ENCODE results near the gene MAN1A1.

- TF ChIP-seq, protein P1, sequence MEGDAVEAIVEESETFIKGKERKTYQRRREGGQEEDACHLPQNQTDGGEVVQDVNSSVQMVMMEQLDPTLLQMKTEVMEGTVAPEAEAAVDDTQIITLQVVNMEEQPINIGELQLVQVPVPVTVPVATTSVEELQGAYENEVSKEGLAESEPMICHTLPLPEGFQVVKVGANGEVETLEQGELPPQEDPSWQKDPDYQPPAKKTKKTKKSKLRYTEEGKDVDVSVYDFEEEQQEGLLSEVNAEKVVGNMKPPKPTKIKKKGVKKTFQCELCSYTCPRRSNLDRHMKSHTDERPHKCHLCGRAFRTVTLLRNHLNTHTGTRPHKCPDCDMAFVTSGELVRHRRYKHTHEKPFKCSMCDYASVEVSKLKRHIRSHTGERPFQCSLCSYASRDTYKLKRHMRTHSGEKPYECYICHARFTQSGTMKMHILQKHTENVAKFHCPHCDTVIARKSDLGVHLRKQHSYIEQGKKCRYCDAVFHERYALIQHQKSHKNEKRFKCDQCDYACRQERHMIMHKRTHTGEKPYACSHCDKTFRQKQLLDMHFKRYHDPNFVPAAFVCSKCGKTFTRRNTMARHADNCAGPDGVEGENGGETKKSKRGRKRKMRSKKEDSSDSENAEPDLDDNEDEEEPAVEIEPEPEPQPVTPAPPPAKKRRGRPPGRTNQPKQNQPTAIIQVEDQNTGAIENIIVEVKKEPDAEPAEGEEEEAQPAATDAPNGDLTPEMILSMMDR (IDR thresholded peaks at IDR 0.05) = no peak
- no peak for TF ChIP-seq POLR2A (IDR thresholded peaks at IDR 0.05)
These were observed 41.5 kb downstream of the MAN1A1 start for GRCh38 chr6:119308048-119308570.

Measured in esophagus squamous epithelium (tissue), 4 donors.